Stimulated activated memory B cell treated with anti-CD40 and anti-IgM and Interleukin-4, amounts not matched to agents 10 μg/mL and 1 μg/mL and 100 μg/mL, for 72 hours (primary cell): Measurements from ENCODE around the gene LYL1.

Experiments
- ATAC-seq: fragments of 150-1000 bp; cut with Tn5 transposase; 2 replicates; pipeline ENCODE4 v1.10.0; 2021
- H3K27ac Mint-ChIP-seq: one replicate; pipeline ENCODE4 v1.8.0; 2022; ENCODE audit warnings: mild to moderate bottlenecking, mixed read lengths
- H3K27me3 Mint-ChIP-seq: one replicate; pipeline ENCODE4 v1.8.0; 2022; ENCODE audit warnings: mixed read lengths
- H3K36me3 Mint-ChIP-seq: one replicate; pipeline ENCODE4 v1.8.0; 2022; ENCODE audit warnings: mixed read lengths
- H3K4me1 Mint-ChIP-seq: one replicate; pipeline ENCODE4 v1.8.0; 2022; ENCODE audit warnings: mixed read lengths
- H3K4me3 Mint-ChIP-seq: one replicate; pipeline ENCODE4 v1.8.0; 2022; ENCODE audit warnings: mild to moderate bottlenecking, moderate library complexity, mixed read lengths
- H3K9me3 Mint-ChIP-seq: one replicate; pipeline ENCODE4 v1.8.0; 2022; ENCODE audit warnings: mixed read lengths

LYL1 gene

DNA sequence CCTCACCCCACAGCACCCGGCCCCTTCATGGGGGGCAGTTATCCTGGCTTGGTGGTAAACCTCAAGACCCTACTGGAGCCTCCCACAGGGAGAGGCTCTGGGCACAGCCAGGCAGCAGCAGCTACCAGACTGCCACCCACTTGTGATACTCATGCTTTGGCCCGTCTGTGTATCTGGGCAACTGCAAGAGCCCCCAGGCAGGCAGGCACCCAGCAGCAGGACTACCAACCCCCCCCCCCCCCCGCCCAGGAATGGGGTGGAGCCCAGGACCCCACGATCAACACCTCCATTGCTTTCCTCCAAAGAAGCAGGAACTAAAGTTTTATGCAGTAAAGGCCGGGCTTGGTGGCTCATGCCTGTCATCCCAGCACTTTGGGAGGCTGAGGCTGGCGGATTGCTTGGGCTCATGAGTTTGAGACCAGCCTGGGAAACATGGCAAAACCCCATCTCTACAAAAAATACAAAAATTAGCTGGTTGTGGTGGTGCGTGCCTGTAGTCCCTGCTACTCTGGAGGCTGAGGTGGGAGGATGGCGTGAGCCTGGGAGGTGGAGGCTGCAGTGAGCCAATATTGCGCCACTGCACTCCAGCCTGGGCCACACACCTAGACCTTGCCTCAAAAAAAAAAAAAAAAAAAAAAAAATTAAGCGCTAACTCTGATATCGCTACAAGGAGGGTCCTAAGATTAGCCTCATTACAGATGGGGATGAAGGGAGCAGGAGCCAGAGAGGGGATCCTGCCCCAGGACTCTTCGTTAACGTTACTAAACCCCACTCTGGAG lies 1.1 kb upstream of the LYL1 start:
- Mint-ChIP-seq H3K36me3 (peaks cover 24% of the 10 kb centered on the region), H3K4me1 (peaks cover 78% of the 10 kb centered on the region), H3K27me3 (no peaks in the 10 kb centered on the region), H3K27ac (peak overlapping the region; percentile 92), H3K9me3 (no peaks in the 10 kb centered on the region), H3K4me3 (peak overlapping the region; percentile 88)
- no peak for ATAC-seq

DNA sequence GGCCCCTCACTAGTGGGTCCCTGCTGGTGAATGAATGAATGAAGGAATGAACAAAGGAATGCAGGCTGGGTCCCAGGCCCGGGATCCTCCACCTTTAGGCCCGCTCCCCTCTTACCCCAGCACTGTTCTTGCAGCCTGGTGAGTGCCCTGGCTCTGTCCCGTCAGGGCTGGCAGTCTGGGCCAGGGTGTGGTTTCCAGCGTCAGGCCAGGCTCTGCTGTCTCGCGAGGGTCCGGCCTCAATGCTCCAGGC lies 317 bp downstream of the LYL1 start:
- Mint-ChIP-seq H3K9me3 (no peaks in the 10 kb centered on the region), H3K27ac (peak overlapping the region; percentile 92), H3K4me3 (peak overlapping the region; percentile 88), H3K27me3 (no peaks in the 10 kb centered on the region), H3K4me1 (peaks cover 85% of the 10 kb centered on the region), H3K36me3 (peaks cover 19% of the 10 kb centered on the region)
- ATAC-seq: no peak

DNA sequence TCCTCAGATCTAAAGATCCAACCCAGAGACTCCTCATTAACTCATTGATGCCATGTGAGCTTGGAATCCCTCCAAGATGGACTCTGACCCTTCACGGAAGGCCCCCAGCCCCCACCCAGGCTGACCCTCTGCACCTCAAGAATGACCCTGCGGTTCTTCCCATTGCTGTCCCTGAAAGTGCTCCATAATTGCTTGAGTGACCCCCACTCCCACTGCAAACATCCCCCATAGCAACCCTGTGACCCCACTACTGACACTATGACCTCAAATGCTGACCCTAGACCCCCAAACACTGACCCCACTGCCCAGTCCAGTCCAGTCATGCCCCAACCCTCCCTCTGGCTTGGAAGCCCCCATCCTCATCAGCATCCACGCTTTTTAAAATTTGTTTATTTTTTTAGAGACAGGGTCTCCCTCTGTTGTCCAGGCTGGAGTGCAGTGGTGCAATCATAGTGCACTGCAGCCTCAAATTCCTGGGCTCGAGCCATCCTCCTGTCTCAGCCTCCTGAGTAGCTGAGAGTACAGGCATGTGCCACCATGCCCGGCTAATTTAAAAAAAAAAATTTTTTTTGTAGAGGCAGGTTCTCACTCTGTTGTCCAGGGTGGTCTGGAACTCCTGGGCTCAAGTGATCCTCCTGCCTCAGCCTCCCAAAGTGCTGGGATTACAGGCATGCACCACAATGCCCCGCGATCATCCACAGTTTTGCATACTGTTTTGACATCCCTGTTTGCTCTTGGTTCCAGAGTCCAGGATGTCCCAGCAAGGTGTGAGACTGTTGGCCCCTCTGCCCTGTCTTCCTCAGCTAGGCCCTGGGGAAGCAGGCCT lies 855 bp downstream of the LYL1 start:
- no peak for ATAC-seq
- peak overlapping the region; percentile 88 for H3K4me3 Mint-ChIP-seq
- peak overlapping the region; percentile 92 for H3K27ac Mint-ChIP-seq
- H3K27me3 Mint-ChIP-seq: no peaks in the 10 kb centered on the region
- H3K9me3 Mint-ChIP-seq: no peaks in the 10 kb centered on the region
- peaks cover 17% of the 10 kb centered on the region for H3K36me3 Mint-ChIP-seq
- H3K4me1 Mint-ChIP-seq: peaks cover 85% of the 10 kb centered on the region

DNA sequence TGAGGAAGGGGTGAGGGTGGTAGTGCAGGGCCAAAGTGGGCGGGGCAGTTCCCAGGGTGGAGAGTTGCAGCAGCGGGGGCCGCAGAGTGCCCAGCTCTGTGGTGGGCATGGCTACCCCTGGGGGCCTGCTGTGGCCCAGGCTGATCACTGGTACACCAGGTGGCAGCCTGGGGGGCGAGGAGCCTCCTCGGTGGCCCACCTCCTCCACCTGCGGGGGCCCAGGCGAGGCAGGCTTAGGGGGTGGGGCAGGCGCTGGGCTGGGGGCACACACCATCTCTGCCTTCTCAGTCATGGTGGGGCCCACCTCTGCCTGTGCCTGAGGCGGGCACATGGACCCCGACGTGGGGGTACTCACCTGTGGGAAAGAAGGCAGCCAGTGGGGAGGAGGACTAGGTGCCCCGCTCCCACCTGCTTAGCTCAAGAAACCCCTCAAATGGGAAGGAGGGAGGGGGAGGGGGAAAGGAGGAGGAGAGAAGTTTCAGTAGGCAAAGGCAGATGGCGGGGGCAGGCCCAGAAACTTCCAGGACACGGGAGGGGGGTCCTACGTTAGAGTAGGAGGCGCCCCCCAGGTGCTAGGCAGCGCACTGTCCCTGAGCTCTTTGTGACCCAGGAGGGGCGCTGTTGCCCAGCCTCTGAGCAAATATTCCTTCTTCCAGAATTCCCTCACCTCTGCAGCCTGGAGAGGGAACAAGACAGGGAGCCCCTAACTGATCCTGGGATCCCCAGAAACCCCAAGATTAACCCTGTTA lies 1.6 kb downstream of the LYL1 start:
- Mint-ChIP-seq H3K27me3 (no peaks in the 10 kb centered on the region), H3K4me3 (peak overlapping the region; percentile 88), H3K27ac (peak overlapping the region; percentile 92), H3K9me3 (no peaks in the 10 kb centered on the region), H3K36me3 (peaks cover 17% of the 10 kb centered on the region), H3K4me1 (peaks cover 87% of the 10 kb centered on the region)
- no peak for ATAC-seq

DNA sequence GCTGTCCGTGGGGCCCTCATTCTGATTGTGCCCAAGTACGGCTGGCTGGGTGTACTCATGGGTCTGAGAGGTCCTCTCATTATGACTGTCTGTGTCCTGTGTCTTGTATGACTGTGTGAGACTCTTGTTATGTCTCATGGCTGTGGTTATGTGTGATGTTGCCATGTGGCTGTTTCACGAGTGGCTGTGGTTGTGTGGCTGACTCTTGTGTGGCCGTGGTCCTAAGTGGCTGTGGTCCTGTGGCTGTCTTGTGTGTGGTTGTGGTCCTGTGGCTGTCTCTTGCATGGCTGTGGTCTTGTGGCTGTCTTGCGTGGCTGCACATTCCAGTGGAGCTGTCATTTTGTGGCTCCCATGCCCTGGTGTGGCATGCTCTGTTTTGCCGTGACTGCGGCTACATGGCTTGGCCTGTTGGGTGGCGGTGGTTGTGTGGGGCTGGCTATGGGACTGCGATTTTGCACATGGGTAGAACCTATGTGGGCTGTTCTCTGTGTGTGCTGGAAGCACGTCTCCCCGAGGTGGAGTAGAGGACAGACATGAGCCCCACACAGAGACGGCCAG lies 2.5 kb downstream of the LYL1 start:
- Mint-ChIP-seq H3K27ac (peak overlapping the region; percentile 92), H3K27me3 (no peaks in the 10 kb centered on the region), H3K9me3 (no peaks in the 10 kb centered on the region), H3K4me1 (peaks cover 85% of the 10 kb centered on the region), H3K36me3 (peaks cover 17% of the 10 kb centered on the region), H3K4me3 (peak overlapping the region; percentile 88)
- no peak for ATAC-seq

DNA sequence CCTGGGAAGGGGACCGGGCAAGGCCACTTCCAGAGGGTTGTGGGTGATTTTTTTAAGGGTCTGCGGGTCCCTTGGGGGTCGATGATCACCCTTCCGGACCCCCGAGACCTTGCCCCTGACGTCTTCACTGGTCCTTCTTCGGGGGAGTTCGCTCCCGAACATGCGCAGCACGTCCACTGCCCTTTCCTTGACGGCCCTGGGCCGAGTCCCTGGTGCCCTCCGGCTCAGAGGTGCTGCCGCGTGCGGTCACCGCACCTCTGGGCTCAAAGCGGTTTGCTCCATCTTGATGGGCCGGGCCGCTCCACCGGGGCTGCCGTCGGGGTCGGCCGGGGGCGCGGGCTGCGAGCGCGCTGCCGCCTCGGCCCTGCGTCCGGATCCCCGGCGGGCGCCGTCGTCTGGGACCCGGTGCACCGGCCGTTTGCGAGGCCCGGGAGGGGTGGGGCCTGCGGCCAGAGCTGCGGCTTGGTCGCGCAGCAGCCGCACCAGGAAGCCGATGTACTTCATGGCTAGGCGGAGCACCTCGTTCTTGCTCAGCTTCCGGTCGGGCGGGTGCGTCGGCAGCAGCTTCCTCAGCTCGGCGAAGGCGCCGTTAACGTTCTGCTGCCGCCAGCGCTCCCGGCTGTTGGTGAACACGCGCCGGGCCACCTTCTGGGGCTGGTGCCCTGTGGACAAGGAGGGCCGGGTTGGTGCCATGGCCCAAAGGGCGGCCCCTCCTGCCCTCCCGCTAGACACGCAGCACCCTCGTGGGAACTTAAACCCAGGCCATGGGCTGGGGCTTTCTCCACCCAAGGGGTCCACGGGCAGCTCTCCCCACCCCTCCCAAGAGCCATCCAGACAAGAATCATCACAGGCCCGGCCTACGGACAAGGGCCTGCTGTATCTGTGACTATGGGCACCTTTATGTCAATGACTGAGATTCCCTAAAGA lies 3.3 kb downstream of the LYL1 start:
- Mint-ChIP-seq H3K27ac (peak overlapping the region; percentile 92), H3K4me1 (peaks cover 85% of the 10 kb centered on the region), H3K9me3 (no peaks in the 10 kb centered on the region), H3K4me3 (peak overlapping the region; percentile 88), H3K36me3 (peaks cover 17% of the 10 kb centered on the region), H3K27me3 (no peaks in the 10 kb centered on the region)
- no peak for ATAC-seq

DNA sequence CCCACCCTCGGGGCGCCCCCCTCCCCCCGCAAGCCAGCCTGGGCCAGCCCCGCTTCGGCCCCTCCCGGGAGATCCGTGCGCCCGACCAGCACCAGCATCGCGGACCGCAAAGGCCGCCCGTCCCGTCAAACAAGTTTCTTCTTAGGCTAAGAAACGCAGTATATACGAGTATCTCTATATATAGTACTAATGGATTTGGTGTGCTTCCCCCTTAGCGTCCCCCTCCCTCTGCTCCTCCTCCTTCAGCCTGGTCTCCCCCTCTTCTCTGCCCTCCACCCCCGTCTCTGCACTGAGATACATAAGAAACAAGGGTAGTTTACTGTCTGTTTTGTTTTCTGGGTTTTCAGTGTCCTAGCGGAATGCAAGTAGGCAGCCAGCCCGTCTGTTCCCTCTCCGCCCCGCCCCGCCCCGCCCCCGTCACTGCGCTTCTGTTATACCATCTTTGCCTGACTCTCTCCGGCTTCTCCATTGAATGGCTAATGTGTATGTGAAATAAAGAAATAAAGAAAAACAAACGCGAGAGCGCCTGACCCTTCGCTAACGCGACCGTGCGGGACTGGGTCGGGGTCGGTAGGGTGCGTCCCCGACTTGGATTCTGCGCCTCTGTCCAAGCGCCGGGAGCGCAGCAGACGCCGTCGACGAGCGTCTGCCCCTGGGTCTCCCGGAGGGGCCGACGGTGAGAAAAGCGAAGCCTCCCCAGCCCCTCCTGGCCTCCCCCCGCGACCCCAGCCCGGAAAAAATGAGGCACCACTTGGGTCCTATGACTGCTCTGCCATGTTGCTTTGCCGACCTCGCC lies 4.2 kb downstream of the LYL1 start:
- Mint-ChIP-seq H3K9me3 (no peaks in the 10 kb centered on the region), H3K27ac (peak overlapping the region; percentile 92), H3K4me3 (peak overlapping the region; percentile 82), H3K27me3 (no peaks in the 10 kb centered on the region), H3K36me3 (peaks cover 17% of the 10 kb centered on the region), H3K4me1 (peaks cover 83% of the 10 kb centered on the region)
- no peak for ATAC-seq

DNA sequence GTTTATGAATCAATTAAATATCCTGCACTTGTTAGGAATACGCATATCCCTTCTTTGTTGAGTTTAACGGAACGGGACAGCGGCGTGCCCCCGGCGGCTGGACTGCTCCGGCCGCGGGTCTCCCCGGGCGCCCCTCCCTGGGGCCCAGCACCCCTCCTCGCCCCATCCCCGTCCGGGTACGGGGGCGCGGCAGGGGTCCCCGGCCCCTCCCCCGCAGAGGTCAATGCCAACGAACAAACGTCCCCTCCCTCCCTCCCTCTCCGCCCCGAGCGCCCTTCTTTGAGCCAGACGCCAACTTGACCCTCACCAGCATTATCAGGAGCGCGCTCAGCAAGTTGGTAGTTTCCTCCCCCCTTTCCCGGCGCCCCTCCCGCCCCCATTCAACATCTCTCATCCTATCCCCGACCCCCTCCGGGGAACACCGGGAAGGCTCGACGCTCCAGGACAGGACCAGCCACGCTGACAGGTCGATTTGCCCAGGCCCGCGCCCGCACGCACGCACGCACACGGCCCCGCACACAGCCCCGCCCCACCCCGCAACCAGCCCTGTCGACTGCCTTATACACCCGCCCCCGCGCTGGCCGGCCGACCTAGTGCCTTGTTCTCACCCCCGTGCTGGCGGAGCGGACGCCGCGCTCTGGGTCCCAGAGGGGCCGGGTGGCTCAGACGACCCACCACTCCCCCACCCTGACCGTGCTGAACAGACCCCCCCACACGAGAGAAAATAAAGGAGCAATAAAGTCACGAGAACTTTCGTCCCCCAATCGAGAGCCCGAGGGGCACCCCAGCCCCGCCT lies 5.0 kb downstream of the LYL1 start:
- no peak for ATAC-seq
- H3K36me3 Mint-ChIP-seq: peaks cover 17% of the 10 kb centered on the region
- H3K9me3 Mint-ChIP-seq: no peaks in the 10 kb centered on the region
- H3K4me3 Mint-ChIP-seq: peak overlapping the region; percentile 91
- H3K4me1 Mint-ChIP-seq: peaks cover 77% of the 10 kb centered on the region
- no peaks in the 10 kb centered on the region for H3K27me3 Mint-ChIP-seq
- H3K27ac Mint-ChIP-seq: peak overlapping the region; percentile 92

DNA sequence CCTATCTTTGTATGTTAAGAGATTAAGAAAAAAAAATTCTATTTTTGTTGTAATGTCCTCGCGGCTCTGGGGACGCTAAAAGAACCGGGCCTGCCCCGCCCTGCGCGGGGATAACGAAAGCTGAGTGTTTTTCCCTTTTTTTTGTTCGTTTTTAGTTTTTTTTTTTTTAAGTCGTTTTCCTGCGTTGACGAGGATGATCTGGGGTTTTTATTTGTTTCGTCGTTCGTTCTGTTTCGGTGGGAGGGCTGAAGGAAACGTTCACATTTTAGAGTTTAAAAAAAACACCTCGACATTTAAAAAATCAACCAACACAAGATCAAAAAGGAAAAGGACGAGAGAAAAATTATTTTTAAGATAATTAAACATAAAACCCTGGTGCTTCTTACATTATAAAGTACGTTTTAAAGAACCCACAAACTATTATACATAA lies 5.6 kb downstream of the LYL1 start:
- no peak for ATAC-seq
- Mint-ChIP-seq H3K27me3 (no peaks in the 10 kb centered on the region), H3K27ac (peak overlapping the region; percentile 92), H3K36me3 (peaks cover 17% of the 10 kb centered on the region), H3K9me3 (no peaks in the 10 kb centered on the region), H3K4me3 (peak overlapping the region; percentile 91), H3K4me1 (peaks cover 75% of the 10 kb centered on the region)

DNA sequence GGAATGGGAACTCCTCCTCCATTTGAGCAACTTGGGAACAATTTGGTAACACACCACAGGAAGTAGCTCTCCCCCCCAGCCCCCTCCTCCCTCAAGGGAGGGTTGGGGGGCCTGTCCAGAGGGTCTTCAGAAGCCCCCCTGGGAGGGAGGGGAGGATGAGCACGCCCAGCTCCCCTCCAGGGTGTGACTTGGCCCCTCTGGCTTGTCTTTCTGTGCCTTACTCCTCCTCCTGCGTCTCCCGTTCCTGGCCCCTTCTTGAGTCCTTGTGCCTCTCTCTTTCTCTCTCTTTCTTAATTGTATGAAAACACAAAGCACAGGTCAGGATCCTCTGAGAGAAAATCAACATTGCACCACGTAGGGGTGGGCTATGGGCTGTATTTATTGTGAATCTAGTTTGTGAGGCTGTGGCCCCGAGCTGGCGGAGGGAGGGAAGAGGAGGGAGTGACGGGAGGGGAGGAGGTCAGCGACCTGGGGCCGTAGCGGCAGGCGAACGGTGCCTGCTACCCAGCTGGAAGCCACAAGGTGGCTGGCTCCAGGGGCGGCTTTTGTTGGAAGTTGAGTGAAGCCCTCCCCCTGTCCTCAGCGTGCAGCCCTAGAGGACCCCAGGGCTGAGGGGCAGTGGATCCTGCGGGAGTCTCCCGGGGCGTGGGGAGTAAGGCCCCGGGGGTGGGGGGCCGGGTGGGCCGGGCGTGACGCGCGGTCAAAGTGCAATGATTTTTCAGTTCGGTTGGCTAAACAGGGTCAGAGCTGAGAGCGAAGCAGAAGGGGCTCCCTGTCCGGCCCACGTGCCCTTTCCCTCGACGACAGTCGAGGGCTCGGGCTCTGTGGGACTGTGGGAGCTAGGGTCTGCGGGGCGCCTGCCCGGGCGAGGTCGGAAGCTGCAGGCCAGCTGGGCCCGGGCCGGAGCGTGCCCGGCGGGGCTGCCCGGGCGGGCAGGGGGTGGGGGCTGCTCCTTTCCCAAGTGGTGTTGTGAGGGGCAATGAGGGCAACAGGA lies 6.4 kb downstream of the LYL1 start:
- Mint-ChIP-seq H3K4me3 (peak overlapping the region; percentile 91), H3K4me1 (peaks cover 67% of the 10 kb centered on the region), H3K9me3 (no peaks in the 10 kb centered on the region), H3K27me3 (no peaks in the 10 kb centered on the region), H3K27ac (peak overlapping the region; percentile 92), H3K36me3 (peaks cover 17% of the 10 kb centered on the region)
- ATAC-seq: no peak

DNA sequence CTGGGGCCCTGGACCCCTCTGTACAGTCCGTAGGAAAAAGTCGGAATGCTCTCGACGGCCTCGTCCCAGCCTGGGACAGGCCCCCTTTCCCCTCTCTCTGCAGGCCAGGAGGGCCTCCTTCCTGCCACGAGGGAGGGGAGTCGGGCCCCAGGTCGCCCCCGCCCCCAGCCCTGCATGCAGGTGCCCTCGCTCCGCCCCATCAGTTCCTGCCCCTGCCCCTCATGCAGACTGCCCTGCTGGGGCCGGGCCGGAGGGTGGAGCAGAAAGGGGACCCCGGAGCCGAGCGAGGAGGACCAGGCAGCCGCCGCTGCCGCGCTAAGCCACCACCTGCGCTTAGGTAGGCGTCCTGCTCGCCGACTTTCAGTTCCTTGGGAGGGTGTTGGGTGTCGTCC lies 7.3 kb downstream of the LYL1 start:
- Mint-ChIP-seq H3K36me3 (peaks cover 16% of the 10 kb centered on the region), H3K4me1 (peaks cover 58% of the 10 kb centered on the region), H3K9me3 (no peaks in the 10 kb centered on the region), H3K27ac (peak overlapping the region; percentile 92), H3K27me3 (no peaks in the 10 kb centered on the region), H3K4me3 (peak overlapping the region; percentile 91)
- ATAC-seq: peak; percentile 45

DNA sequence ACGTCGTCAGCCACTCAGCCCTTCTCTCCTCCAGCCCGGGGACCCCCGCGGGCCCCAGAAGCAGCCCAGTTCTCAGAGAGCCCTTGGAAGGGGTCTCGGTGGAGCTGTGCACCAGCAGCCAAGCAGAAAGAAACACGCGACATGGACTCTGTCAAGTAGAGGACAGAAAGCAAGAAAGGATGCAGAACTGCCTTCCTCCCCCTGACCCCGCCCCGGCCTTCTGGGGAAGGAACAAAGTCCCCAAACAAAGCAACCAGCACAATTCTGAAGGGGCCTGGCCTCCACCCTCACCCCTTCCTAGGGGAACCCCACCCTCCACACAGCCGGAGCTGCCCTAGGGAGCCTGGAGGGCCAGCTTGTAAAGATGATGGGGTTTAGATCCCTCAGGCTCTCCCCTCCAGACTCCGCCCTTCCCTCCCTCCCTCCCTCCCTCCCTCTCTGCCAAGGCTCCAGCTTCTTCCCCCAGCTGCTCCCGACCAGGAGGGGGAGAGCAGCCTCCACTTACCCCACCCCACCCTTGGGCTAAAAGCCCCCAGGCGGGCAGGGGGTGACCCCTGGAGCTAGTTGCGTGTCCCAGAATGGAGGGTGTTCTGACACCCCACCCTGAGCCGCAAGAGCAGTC lies 7.8 kb downstream of the LYL1 start:
- Mint-ChIP-seq H3K36me3 (peaks cover 11% of the 10 kb centered on the region), H3K4me1 (peaks cover 53% of the 10 kb centered on the region), H3K27me3 (no peaks in the 10 kb centered on the region), H3K4me3 (peak overlapping the region; percentile 91), H3K9me3 (no peaks in the 10 kb centered on the region), H3K27ac (peak overlapping the region; percentile 92)
- ATAC-seq: peak; percentile 47
